Keratinocyte (primary cell): ENCODE results near the gene UROS.

Source experiments
- CTCF ChIP-seq, 3 experiments: IDR thresholded peaks in 1 of 3; conservative IDR thresholded peaks in 1 of 3; optimal IDR thresholded peaks in 1 of 3; 2 replicates in 2 of 3; 3 replicates in 1 of 3; pipeline versions ENCODE3 to v1.5.1; 2011; ENCODE audit warnings: low read length in 3 of 3, mild to moderate bottlenecking in 3 of 3, moderate library complexity in 2 of 3, control low read depth in 1 of 3, inconsistent platforms in 1 of 3; ENCODE audit not compliant: insufficient read depth in 2 of 3; ENCODE audit errors: extremely low read depth in 1 of 3
- EZH2 ChIP-seq: IDR thresholded peaks from one replicate; pipeline ENCODE4 v1.6.1; 2012; ENCODE audit warnings: inconsistent platforms, mild to moderate bottlenecking, low read length, moderate library complexity

DNA sequence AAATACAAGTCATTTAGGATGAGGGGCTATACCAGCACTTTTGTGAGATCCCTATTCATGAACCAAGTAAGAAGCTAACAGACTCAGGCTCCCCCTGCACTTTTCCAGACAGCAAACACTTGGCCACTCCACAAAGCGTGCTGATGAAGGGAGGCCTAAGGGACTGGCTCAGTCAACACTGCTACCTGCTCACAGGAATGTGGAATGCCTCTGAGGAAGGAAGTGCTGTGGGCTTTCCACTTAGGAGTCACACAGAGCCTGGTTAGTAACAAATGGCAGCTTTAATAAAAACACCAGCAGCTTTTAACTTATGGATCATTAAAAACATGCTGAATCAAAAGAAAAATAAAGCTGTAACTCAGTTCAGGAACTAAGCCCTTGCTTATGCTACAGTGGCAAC, 15.0 kb downstream of the UROS start:
- TF ChIP-seq CTCF (optimal IDR thresholded peaks at IDR 0.05 in 1 of 3, IDR thresholded peaks at IDR 0.05 in 1 of 3, conservative IDR thresholded peaks at IDR 0.05 in 1 of 3; ENCODE audit: extremely low read depth in 1 of 3, insufficient read depth in 2 of 3, low read length in 3 of 3) (no peak), EZH2 (no peak)
